Spleen (tissue), 11 donors: Measurements from ENCODE around the gene ENGASE. TPM values are rescaled to one million over a fixed set of nuclear protein-coding genes. Genes with fewer than 3 reads are reported as not detected.

Experiments
- DNase-seq: peaks from one replicate; pipeline ENCODE4 v3.0.0-alpha.2; 2020
- H3K27ac ChIP-seq, 8 donors: fragments of 200-600 bp; sonication (generic) in 7 of 8; 1 replicate in 4 of 8; 2 replicates in 4 of 8; pipeline versions ENCODE4 v1.5.0 to v1.8.0; 2016 to 2021; ENCODE audit warnings: inconsistent platforms in 4 of 8, mild to moderate bottlenecking in 4 of 8, moderate library complexity in 1 of 8
- H3K27me3 ChIP-seq, 7 donors: fragments of 200-600 bp; sonication (generic) in 6 of 7; replicated peaks in 1 of 7; 1 replicate in 4 of 7; 2 replicates in 3 of 7; pipeline versions ENCODE4 v1.5.0 to v1.8.0; 2016 to 2021; ENCODE audit warnings: inconsistent platforms in 3 of 7, mild to moderate bottlenecking in 1 of 7
- H3K36me3 ChIP-seq, 6 donors: fragments of 200-600 bp; sonication (generic) in 5 of 6; 1 replicate in 4 of 6; 2 replicates in 2 of 6; pipeline versions ENCODE4 v1.5.0 to v1.8.0; 2016 to 2021; ENCODE audit warnings: inconsistent platforms in 2 of 6
- H3K4me1 ChIP-seq, 6 donors: fragments of 200-600 bp; sonication (generic) in 5 of 6; 1 replicate in 3 of 6; 2 replicates in 3 of 6; pipeline versions ENCODE4 v1.5.0 to v1.8.0; 2016 to 2021; ENCODE audit warnings: inconsistent platforms in 3 of 6
- H3K4me3 ChIP-seq, 8 donors: fragments of 200-600 bp; sonication (generic) in 7 of 8; 1 replicate in 4 of 8; 2 replicates in 4 of 8; pipeline versions ENCODE4 v1.5.0 to v1.8.0; 2016 to 2021; ENCODE audit warnings: inconsistent platforms in 4 of 8, mild to moderate bottlenecking in 4 of 8, moderate library complexity in 2 of 8
- H3K9me3 ChIP-seq, 8 donors: fragments of 200-600 bp; sonication (generic) in 7 of 8; 1 replicate in 4 of 8; 2 replicates in 4 of 8; pipeline versions ENCODE4 v1.5.0 to v1.8.0; 2016 to 2021; ENCODE audit warnings: inconsistent platforms in 4 of 8
- POLR2A ChIP-seq, 3 donors: fragments of 450-650 bp; IDR thresholded peaks; one replicate each; pipeline ENCODE4 v1.5.1; 2017; ENCODE audit warnings: antibody characterized with exemption in 3 of 3, mild to moderate bottlenecking in 1 of 3
- POLR2AphosphoS5 ChIP-seq, 3 donors: sonication (generic); formaldehyde crosslinking; IDR thresholded peaks; one replicate each; pipeline ENCODE4 v1.5.1; 2017; ENCODE audit warnings: antibody characterized with exemption in 3 of 3
- WGBS, 5 donors: extraction: QIAGEN DNeasy Blood & Tissue Kit in 3 of 5; methylation state at CpG; one replicate each; pipeline versions ENCODE4 v1.1.5 to v1.1.7; 2013 to 2018; 5-methylcytosine and 5-hydroxymethylcytosine counted together
- intact Hi-C: fragments of 100-400 bp; cut with DNase I; formaldehyde crosslinking; loops from one replicate; pipeline ENCODE4 v1.15.0; 2023; ENCODE audit warnings: low total_unique reads
- polyA plus RNA-seq, 3 donors: library from polyadenylated mRNA; stranded (reverse); fragments of 200-250 nt; gene quantifications; one replicate each; pipeline ENCODE4 v1.2.1, GENCODE V29; 2013
- total RNA-seq, 7 donors: library from RNA; depleted of rRNA in 3 of 7; stranded (reverse); fragments of >200 nt in 3 of 7; fragmentation: NEBNext Ultra II Directional in 4 of 7; extraction: Animal tissue kit (Norgen Biotek cat#: 25700) in 4 of 7; gene quantifications; one replicate each; pipeline versions ENCODE4 v1.1.0 to v1.2.1, GENCODE V29; 2016 to 2021
- TF ChIP-seq, protein P1 (sequence below), 11 experiments: fragments of 200-600 bp in 7 of 11; fragments of 450-650 bp in 4 of 11; sonication (generic) in 4 of 11; IDR thresholded peaks in 8 of 11; conservative IDR thresholded peaks in 3 of 11; 1 replicate in 7 of 11; 2 replicates in 4 of 11; pipeline versions ENCODE4 v1.4.0 to v1.8.0; 2016 to 2021; ENCODE audit warnings: antibody characterized with exemption in 11 of 11, inconsistent platforms in 4 of 11, mild to moderate bottlenecking in 1 of 11
- donor health status: healthy with polysubstance abuse.
- donor health status: DM: no; HTN: no; CAD: no; lungs with moderate emphysema.
- donor health status: DM: no; HTN: no; CAD: no.
- donor health status: Bipolar disorder and iron deficiency.
- donor health status: healthy.
- donor health status: DM: no; HTN: no; CAD: no.
- donor health status: DM: yes; HTN: yes; CAD: no.

ENGASE gene
- total and polyA plus RNA-seq, 10 donors, result 25.0 to 148 (median 93.2) TPM

DNA sequence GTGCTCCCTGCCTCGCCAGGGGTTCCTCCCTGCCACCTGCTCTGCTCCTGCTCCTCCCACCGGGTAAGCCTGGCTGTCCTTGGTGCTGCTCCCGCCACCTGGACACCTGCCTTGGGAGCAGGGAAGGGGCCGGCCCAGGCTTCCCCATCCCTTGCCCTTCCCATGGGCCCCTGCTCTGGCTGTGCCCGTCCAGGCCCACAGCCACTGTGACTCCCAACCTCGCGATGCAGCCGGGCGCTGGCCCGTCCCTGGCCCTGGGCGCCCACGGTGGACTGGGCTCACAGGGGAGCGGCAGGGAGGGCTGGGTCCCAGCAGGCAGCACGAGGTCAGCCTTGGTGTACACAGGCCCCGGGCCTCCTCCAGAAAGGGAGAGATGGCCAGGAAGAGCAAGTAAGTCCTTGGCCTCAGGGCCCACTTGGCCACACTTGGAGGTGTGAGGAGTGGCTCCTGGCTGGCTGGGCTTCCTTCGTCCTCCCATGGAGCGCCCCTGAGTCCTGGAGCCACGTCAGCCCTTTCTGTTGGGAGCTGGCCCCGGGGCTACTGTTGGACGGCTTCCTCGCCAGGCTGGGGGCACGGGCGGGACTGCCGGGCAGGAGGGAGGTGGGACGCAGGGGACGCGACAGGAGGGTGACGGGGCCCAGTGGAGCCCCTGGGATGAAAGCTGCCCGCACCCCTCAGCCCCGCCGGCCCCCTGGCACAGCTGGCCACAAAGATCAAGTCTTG, 15.3 kb downstream of the ENGASE start:
- TF ChIP-seq, protein P1, sequence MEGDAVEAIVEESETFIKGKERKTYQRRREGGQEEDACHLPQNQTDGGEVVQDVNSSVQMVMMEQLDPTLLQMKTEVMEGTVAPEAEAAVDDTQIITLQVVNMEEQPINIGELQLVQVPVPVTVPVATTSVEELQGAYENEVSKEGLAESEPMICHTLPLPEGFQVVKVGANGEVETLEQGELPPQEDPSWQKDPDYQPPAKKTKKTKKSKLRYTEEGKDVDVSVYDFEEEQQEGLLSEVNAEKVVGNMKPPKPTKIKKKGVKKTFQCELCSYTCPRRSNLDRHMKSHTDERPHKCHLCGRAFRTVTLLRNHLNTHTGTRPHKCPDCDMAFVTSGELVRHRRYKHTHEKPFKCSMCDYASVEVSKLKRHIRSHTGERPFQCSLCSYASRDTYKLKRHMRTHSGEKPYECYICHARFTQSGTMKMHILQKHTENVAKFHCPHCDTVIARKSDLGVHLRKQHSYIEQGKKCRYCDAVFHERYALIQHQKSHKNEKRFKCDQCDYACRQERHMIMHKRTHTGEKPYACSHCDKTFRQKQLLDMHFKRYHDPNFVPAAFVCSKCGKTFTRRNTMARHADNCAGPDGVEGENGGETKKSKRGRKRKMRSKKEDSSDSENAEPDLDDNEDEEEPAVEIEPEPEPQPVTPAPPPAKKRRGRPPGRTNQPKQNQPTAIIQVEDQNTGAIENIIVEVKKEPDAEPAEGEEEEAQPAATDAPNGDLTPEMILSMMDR (IDR thresholded peaks at IDR 0.05 in 8 of 11, conservative IDR thresholded peaks at IDR 0.05 in 3 of 11), result no peak
- TF ChIP-seq POLR2A (IDR thresholded peaks at IDR 0.05) (no peak), POLR2AphosphoS5 (IDR thresholded peaks at IDR 0.05) (peak in 2 of 3 donors; percentile 5 to 64)
- H3K27ac ChIP-seq, result no peak overlapping the region
- DNase-seq, result no peak
- no peaks in the 10 kb centered on the region for H3K9me3 ChIP-seq
- H3K4me3 ChIP-seq, result no peak overlapping the region
- 73 to 88% (median 78%) methylated on average over 13 to 31 of the region's 31 CpGs for WGBS, 5 donors
- H3K36me3 ChIP-seq, result peaks cover 0 to 43% (median 25%) of the 10 kb centered on the region in 6 donors
- peaks cover 0 to 47% (median 18%) of the 10 kb centered on the region in 7 donors for H3K27me3 ChIP-seq
- intact Hi-C loops, result no loop called here
- peaks cover 0 to 37% (median 7%) of the 10 kb centered on the region in 6 donors for H3K4me1 ChIP-seq

DNA sequence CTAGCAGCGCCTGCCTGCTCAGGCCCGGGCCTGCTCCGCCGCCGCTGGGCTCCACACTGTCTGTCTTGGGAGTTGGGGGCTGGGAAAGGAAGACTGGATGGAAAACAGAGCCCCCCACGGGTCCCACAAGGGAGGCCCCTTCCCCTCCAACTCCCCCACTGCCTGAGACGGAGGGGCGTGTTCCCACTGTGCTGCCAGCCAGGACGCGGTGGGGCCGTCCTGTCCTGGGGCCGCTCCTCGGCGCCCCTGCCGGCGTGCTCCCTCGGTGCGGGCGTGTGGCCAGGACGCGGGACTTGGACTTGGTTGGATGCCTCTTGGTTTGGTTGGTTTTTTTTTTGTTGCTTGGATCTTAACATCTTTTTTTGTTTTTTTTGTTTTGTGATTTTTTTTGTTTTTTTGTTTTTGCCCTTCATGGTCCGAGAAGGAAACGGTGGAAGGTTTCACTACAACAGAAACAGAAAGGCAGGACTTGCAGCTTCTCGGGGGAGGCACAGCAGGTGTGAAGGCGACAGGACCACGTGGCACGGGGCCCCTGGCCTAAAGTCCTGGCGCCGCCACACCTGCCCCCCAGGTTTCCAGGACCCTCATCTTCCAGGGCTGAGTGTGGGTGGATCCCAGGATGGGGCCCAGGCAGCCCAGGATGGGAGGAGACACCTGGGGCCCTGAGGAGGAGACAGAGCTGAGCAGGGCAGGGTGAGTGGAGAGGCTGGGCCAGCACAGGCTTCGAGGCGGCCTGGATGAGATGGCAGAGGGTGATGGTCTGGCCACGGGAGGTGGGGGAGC, 16.0 kb downstream of the ENGASE start:
- H3K27me3 ChIP-seq, result peaks cover 0 to 54% (median 23%) of the 10 kb centered on the region in 7 donors
- H3K27ac ChIP-seq, result no peak overlapping the region
- no peak overlapping the region for H3K4me3 ChIP-seq
- H3K4me1 ChIP-seq, result peaks cover 0 to 37% (median 7%) of the 10 kb centered on the region in 6 donors
- intact Hi-C loops, result no loop called here
- DNase-seq, result no peak
- no peaks in the 10 kb centered on the region for H3K9me3 ChIP-seq
- 40 to 64% (median 54%) methylated on average over 30 to 32 of the region's 32 CpGs for WGBS, 5 donors
- TF ChIP-seq, protein P1 (IDR thresholded peaks at IDR 0.05 in 8 of 11, conservative IDR thresholded peaks at IDR 0.05 in 3 of 11), result peak in 4 of 11 experiments; percentile 7 to 59 (median 26)
- TF ChIP-seq POLR2AphosphoS5 (IDR thresholded peaks at IDR 0.05) (peak in 1 of 3 donors; percentile 54), POLR2A (IDR thresholded peaks at IDR 0.05) (no peak)
- peaks cover 0 to 36% (median 18%) of the 10 kb centered on the region in 6 donors for H3K36me3 ChIP-seq

DNA sequence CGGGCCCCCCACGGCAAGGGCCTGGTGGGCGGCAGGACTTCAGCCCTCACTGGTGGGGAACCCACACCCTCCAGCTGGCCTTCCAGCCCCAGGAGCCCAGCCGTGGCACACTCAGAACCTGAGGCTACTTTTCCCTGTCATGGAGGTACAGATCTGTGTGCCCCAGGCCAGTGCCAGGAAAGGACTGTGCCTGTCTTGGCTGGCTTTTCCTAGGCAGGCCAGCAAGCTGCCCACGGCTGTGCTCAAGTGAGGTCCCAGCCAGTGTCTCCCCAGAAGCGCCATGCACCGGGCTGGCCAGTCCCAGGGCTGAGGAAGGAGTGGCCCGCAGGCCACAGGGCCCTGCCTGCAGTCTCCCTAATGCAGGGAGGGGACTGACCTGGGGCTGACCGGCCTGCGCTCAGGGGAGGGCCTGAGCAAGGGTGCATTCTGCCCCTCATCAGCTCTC, 16.6 kb downstream of the ENGASE start:
- H3K4me3 ChIP-seq, result no peak overlapping the region
- TF ChIP-seq POLR2A (IDR thresholded peaks at IDR 0.05) (no peak), POLR2AphosphoS5 (IDR thresholded peaks at IDR 0.05) (peak in 1 of 3 donors; percentile 22)
- DNase-seq, result no peak
- H3K36me3 ChIP-seq, result peaks cover 0 to 30% (median 12%) of the 10 kb centered on the region in 6 donors
- 80 to 88% (median 84%) methylated on average over 2 to 10 of the region's 10 CpGs for WGBS, 5 donors
- no peak overlapping the region for H3K27ac ChIP-seq
- H3K4me1 ChIP-seq, result peaks cover 0 to 37% (median 7%) of the 10 kb centered on the region in 6 donors
- no peaks in the 10 kb centered on the region for H3K9me3 ChIP-seq
- H3K27me3 ChIP-seq, result peaks cover 0 to 61% (median 29%) of the 10 kb centered on the region in 7 donors
- intact Hi-C loops, result no loop called here

DNA sequence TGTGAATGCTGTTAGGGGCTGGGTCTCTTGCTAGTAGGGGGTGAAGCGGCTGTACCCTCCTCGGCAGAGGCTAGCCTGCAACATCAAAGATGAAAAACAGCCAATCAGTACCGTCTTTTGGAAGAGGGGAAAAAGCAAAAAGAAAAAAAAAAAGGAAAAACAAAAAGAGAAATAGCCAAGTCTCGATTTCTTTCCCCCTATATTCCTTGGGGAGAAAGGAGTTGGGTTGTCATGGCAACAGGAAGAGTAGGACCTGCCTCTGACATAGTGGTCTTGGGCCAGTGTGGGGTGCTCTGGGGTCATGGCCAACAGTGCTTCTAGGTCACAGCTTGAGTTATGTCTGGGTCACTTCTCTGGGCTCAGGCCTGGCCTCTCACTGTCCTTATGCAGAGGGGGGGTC, 17.9 kb downstream of the ENGASE start:
- TF ChIP-seq, protein P1 (IDR thresholded peaks at IDR 0.05 in 8 of 11, conservative IDR thresholded peaks at IDR 0.05 in 3 of 11), result no peak
- no peak for TF ChIP-seq POLR2AphosphoS5 (IDR thresholded peaks at IDR 0.05)
- TF ChIP-seq POLR2A (IDR thresholded peaks at IDR 0.05), result no peak
- intact Hi-C loops, result no loop called here
- peaks cover 0 to 38% (median 8%) of the 10 kb centered on the region in 6 donors for H3K4me1 ChIP-seq
- H3K9me3 ChIP-seq, result no peaks in the 10 kb centered on the region
- WGBS, 5 donors, result 62 to 70% (median 69%) methylated on average over 4 of the region's 4 CpGs
- peaks cover 0 to 74% (median 42%) of the 10 kb centered on the region in 7 donors for H3K27me3 ChIP-seq
- no peak overlapping the region for H3K4me3 ChIP-seq
- peaks cover 0 to 17% (median 0%) of the 10 kb centered on the region in 6 donors for H3K36me3 ChIP-seq
- H3K27ac ChIP-seq, result no peak overlapping the region
- no peak for DNase-seq
